HepG2 (cell line): ENCODE data around the gene RGL1. TPM values are rescaled to one million over a fixed set of nuclear protein-coding genes. Genes with fewer than 3 reads are reported as not detected.
A peak's percentile ranks its signal among the peaks of the same experiment; 100 is the strongest.
"Not testable (repeated sequence)": the region's sequence is repeated elsewhere in the genome, so short reads cannot be mapped to it uniquely, and the experiment has no call there.

Experiments used
- ATAC-seq: fragments of 200-7000 bp; cut with Tn5 transposase; 3 replicates; pipeline ENCODE4 v1.9.1; 2020; ENCODE audit warnings: mild to moderate bottlenecking, moderate library complexity
- BruUV-seq: library from RNA; stranded (reverse); fragments of 400-500 nt; replicated peaks from 2 replicates; lab custom pipeline; 2021; lab: Mats Ljungman, UMichigan
- CTCF ChIA-PET: fragments of 300-600 bp; formaldehyde crosslinking; extraction: SDS; loops from one replicate; lab custom pipeline; 2021; ENCODE audit warnings: low total read pairs, inconsistent platforms, low intra/inter-chr PET ratio; lab: Yijun Ruan, JAX
- POLR2A ChIA-PET: fragments of 350-600 bp; sonication (Branson Sonifier 250); formaldehyde crosslinking; loops from one replicate; lab custom pipeline; 2020; ENCODE audit warnings: antibody characterized with exemption, inconsistent platforms; lab: Yijun Ruan, JAX
- DNase-seq: peaks from one replicate; pipeline ENCODE4 v3.0.0-alpha.2; 2015; ENCODE audit warnings: low spot score
- FAIRE-seq: peaks from 3 replicates; lab custom pipeline; 2011; peaks lifted over from hg19 to GRCh38; lab: Jason Lieb, UNC
- H2AFZ ChIP-seq: one replicate; pipeline ENCODE4 v1.6.1; 2011; ENCODE audit warnings: low read length, inconsistent platforms
- H3K27ac ChIP-seq: fragments of 300-600 bp; 3 replicates; pipeline ENCODE4 v1.8.0; 2011; ENCODE audit warnings: mixed run types, mild to moderate bottlenecking, mixed read lengths, low read length, inconsistent platforms; ENCODE audit not compliant: insufficient read depth; ENCODE audit errors: extremely low read length
- H3K27me3 ChIP-seq, 2 experiments: fragments of 200-600 bp in 1 of 2; 2 replicates in 1 of 2; 3 replicates in 1 of 2; pipeline versions ENCODE4 v1.6.0 to v1.8.0; 2011; ENCODE audit warnings: low read length in 2 of 2, mild to moderate bottlenecking in 2 of 2, moderate library complexity in 2 of 2, inconsistent platforms in 1 of 2; ENCODE audit not compliant: insufficient read depth in 2 of 2, control insufficient read depth in 1 of 2
- H3K36me3 ChIP-seq, 2 experiments: fragments of 200-600 bp in 1 of 2; replicated peaks in 1 of 2; 2 replicates in 1 of 2; 3 replicates in 1 of 2; pipeline versions ENCODE4 v1.5.1 to v1.8.0; 2011; ENCODE audit warnings: low read length in 2 of 2, inconsistent platforms in 1 of 2; ENCODE audit not compliant: insufficient read depth in 2 of 2, control insufficient read depth in 1 of 2
- H3K4me1 ChIP-seq: 2 replicates; pipeline ENCODE4 v1.5.1; 2012; ENCODE audit warnings: low read length, inconsistent platforms; ENCODE audit not compliant: insufficient read depth
- H3K4me2 ChIP-seq: 2 replicates; pipeline ENCODE4 v1.6.0; 2011; ENCODE audit warnings: low read depth, low read length, inconsistent platforms
- H3K4me3 ChIP-seq, 3 experiments: fragments of 200-600 bp in 1 of 3; sonication (generic), shearing (Covaris generic) in 1 of 3; replicated peaks in 1 of 3; 2 replicates each; pipeline ENCODE4 v1.5.1; 2011 to 2016; ENCODE audit warnings: low read length in 3 of 3, inconsistent platforms in 2 of 3, low read depth in 2 of 3, mild to moderate bottlenecking in 2 of 3, control low read depth in 1 of 3, mixed read lengths in 1 of 3; ENCODE audit not compliant: insufficient read depth in 1 of 3
- H3K79me2 ChIP-seq: one replicate; pipeline ENCODE4 v1.6.1; 2011; ENCODE audit warnings: low read length, inconsistent platforms; ENCODE audit not compliant: insufficient read depth
- H3K9ac ChIP-seq: 2 replicates; pipeline ENCODE4 v1.6.0; 2011; ENCODE audit warnings: mild to moderate bottlenecking, low read depth, low read length, inconsistent platforms; ENCODE audit not compliant: insufficient read depth
- H3K9me3 ChIP-seq: 2 replicates; pipeline ENCODE4 v1.5.1; 2012; ENCODE audit warnings: mild to moderate bottlenecking, low read length
- H4K20me1 ChIP-seq: 2 replicates; pipeline ENCODE4 v1.6.0; 2011; ENCODE audit warnings: inconsistent platforms, mild to moderate bottlenecking, low read length, moderate library complexity; ENCODE audit not compliant: insufficient read depth
- CBX1 ChIP-seq: IDR thresholded peaks from one replicate; pipeline ENCODE4 v1.6.1; 2016; ENCODE audit warnings: antibody characterized with exemption, low read depth
- FOXC1 ChIP-seq: sonication (generic); formaldehyde crosslinking; IDR thresholded peaks from 2 replicates; pipeline ENCODE4 v1.8.0; 2022; ENCODE audit warnings: mild to moderate bottlenecking, missing genetic modification reagents, borderline replicate concordance
- HIC2 ChIP-seq: sonication (generic); formaldehyde crosslinking; IDR thresholded peaks from 2 replicates; pipeline ENCODE4 v1.9.0; 2022; ENCODE audit warnings: low read depth, missing genetic modification reagents
- HNRNPUL1 ChIP-seq: fragments of 200-400 bp; formaldehyde crosslinking; IDR thresholded peaks from 2 replicates; pipeline ENCODE4 v1.6.1; 2017; ENCODE audit warnings: low read depth, mild to moderate bottlenecking, low read length, moderate library complexity
- HOXA7 ChIP-seq: sonication (generic); formaldehyde crosslinking; IDR thresholded peaks from 2 replicates; pipeline ENCODE4 v1.8.1; 2022; ENCODE audit warnings: mild to moderate bottlenecking, missing genetic modification reagents, moderate library complexity
- ZNF121 ChIP-seq: sonication (generic); formaldehyde crosslinking; IDR thresholded peaks from 2 replicates; pipeline ENCODE4 v1.5.0; 2020; ENCODE audit warnings: mild to moderate bottlenecking, missing genetic modification reagents
- ZNF318 ChIP-seq: sonication (generic); formaldehyde crosslinking; IDR thresholded peaks from 2 replicates; pipeline ENCODE4 v1.4.0; 2020; ENCODE audit warnings: mild to moderate bottlenecking, missing genetic modification reagents
- ZSCAN21 ChIP-seq: sonication (generic); formaldehyde crosslinking; IDR thresholded peaks from 2 replicates; pipeline ENCODE4 v1.8.0; 2022; ENCODE audit warnings: mild to moderate bottlenecking, missing genetic modification reagents, moderate library complexity, borderline replicate concordance
- WGBS: methylation state at CpG from one replicate; pipeline ENCODE4 v1.1.6; 2017; ENCODE audit warnings: low lambda C conversion rate; 5-methylcytosine and 5-hydroxymethylcytosine counted together
- in situ Hi-C: cut with HindIII; loops from 2 replicates; pipeline ENCODE4 v1.10.0; 2017; ENCODE audit warnings: low pct_unique_long_range_greater_than_20kb; ENCODE audit not compliant: extremely low pct_ligation_motif_present
- intact Hi-C: fragments of 100-400 bp; cut with micrococcal nuclease; formaldehyde crosslinking; loops from one replicate; pipeline ENCODE4 v1.10.0; 2022; ENCODE audit not compliant: unreplicated experiment
- polyA plus RNA-seq, 8 experiments: library from polyadenylated mRNA; depleted of rRNA in 3 of 8; stranded (reverse) in 7 of 8; unstranded in 1 of 8; fragments of >200 nt; fragmentation: Illumina TruSeq in 4 of 8; extraction: Trizol in 4 of 8; gene quantifications; 2 replicates each; pipeline versions ENCODE4 v1.2.1 to v1.2.3, GENCODE V29; 2011 to 2016; ENCODE audit warnings: low read depth in 4 of 8, missing spikeins in 1 of 8, mixed read lengths in 1 of 8; ENCODE audit not compliant: insufficient read depth in 1 of 8
- total RNA-seq, 5 experiments: library from RNA; depleted of rRNA; stranded (reverse); fragments of >200 nt; fragmentation: Illumina TruSeq; extraction: Trizol; gene quantifications; 2 replicates each; pipeline ENCODE4 v1.2.3, GENCODE V29; 2016; ENCODE audit warnings: low read depth in 1 of 5

RGL1 gene
- total and polyA plus RNA-seq, 2 of the 13 experiments (the other 11 are each of a cell fraction or from before 2014, with no cell fraction given), result 3.5 to 4.7 TPM

GRCh38 chr1:183785921-183786320 is 19.0 kb upstream of the RGL1 start:
- FAIRE-seq, H3K36me3 ChIP-seq, in situ Hi-C loops, BruUV-seq, H3K4me2 ChIP-seq, CTCF ChIA-PET, H3K79me2 ChIP-seq, ATAC-seq, H3K9ac ChIP-seq, H3K9me3 ChIP-seq, H3K4me3 ChIP-seq, H3K4me1 ChIP-seq, POLR2A ChIA-PET, intact Hi-C loops, H4K20me1 ChIP-seq, H3K27me3 ChIP-seq, DNase-seq, H2AFZ ChIP-seq, H3K27ac ChIP-seq: not testable (repeated sequence)
- 87% methylated on average over 3 of the region's 3 CpGs for WGBS
- TF ChIP-seq ZNF121 (CRISPR knock-in tag), result peak; percentile 66; the same call in 1 of the 2 replicates

GRCh38 chr1:183787704-183788103 is 17.2 kb upstream of the RGL1 start:
- Histone ChIP-seq H3K4me1 (0 out of 2 replicates have a peak, but pooled peaks cover 8% of the 10 kb centered on the region), H2AFZ (no peak overlapping the region), H3K27me3 (no peaks in the 10 kb centered on the region), H3K36me3 (no peaks in the 10 kb centered on the region), H4K20me1 (no peaks in the 10 kb centered on the region), H3K9ac (no peak overlapping the region), H3K27ac (no peak overlapping the region), H3K9me3 (no peaks in the 10 kb centered on the region), H3K4me2 (no peak overlapping the region), H3K79me2 (no peaks in the 10 kb centered on the region), H3K4me3 (no peak overlapping the region)
- ATAC-seq (no peak), FAIRE-seq (no peak), DNase-seq (no peak)
- POLR2A ChIA-PET, result no interaction called here
- CTCF ChIA-PET, result no interaction called here
- WGBS, result 70% methylated on average over 2 of the region's 2 CpGs
- in situ Hi-C loops (no loop called here), intact Hi-C loops (no loop called here)
- BruUV-seq, result no TSS peak
- no peak for TF ChIP-seq ZNF318 (CRISPR knock-in tag)
- no peak for TF ChIP-seq HNRNPUL1
- TF ChIP-seq ZSCAN21, result no peak
- TF ChIP-seq CBX1, result no peak
- TF ChIP-seq HOXA7, result no peak
- TF ChIP-seq HIC2 (CRISPR knock-in tag), result no peak
- no peak for TF ChIP-seq FOXC1 (CRISPR knock-in tag)
